ENCODE data around the gene C1orf174. TPM values are rescaled to one million over a fixed set of nuclear protein-coding genes. Genes with fewer than 3 reads are reported as not detected.

Gene C1orf174
- total RNA-seq, 1 experiment from 2014 or later: 21.1 TPM

- CTCF ChIA-PET: no interaction called here
- peaks cover 8% of the 10 kb centered on the region for H3K27me3 Mint-ChIP-seq (ENCODE audit: unreplicated experiment)
- H3K4me1 Mint-ChIP-seq (ENCODE audit: low read depth, unreplicated experiment): no peaks in the 10 kb centered on the region
- DNase-seq: no peak
- TF ChIP-seq CTCF (IDR thresholded peaks at IDR 0.05; ENCODE audit: unreplicated experiment): no peak
- no TSS peak for BruUV-seq (replicated peaks)
- no peak overlapping the region for H3K4me3 Mint-ChIP-seq (ENCODE audit: low read depth, unreplicated experiment)
- intact Hi-C loops (cut with micrococcal nuclease; ENCODE audit: unreplicated experiment): no loop called here
- no peaks in the 10 kb centered on the region for H3K9me3 Mint-ChIP-seq (ENCODE audit: low read depth, unreplicated experiment)
- H3K36me3 Mint-ChIP-seq (ENCODE audit: insufficient read depth, unreplicated experiment): peaks cover 3% of the 10 kb centered on the region
- no peak overlapping the region for H3K27ac Mint-ChIP-seq (ENCODE audit: unreplicated experiment)
These were observed 8.9 kb upstream of the C1orf174 start for GRCh38 chr1:3908886-3909517.

DNA sequence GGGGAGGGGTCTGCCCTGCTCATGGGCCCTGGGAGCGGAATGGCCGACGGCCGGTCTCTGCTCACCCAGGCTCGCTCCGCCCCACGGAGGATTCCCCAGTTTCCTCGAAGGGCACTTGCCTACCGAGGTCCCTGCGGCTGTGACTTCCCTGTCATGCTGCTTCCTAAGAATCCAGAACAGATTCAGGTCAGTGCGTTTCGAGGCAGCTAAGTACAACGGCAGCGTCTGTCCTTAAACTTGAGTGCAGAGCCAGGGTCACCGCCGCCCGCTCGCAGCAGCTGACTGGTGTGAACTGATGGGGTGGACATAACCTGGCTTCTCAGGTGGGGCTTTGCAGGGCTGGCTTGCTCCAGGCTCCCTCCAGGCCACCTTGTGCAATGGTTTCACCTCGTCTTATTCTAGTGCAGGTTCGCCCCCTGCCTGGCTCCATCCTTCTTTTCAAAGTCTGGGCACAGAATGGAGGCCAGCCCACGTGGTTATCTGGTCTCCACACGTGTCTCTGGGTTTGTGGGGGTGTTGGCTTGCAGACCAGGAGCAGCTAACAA lies 7.6 kb upstream of the C1orf174 start:
- BruUV-seq (replicated peaks): no TSS peak
- intact Hi-C loops (cut with micrococcal nuclease; ENCODE audit: unreplicated experiment): no loop called here
- H3K9me3 Mint-ChIP-seq (ENCODE audit: low read depth, unreplicated experiment): no peaks in the 10 kb centered on the region
- no peaks in the 10 kb centered on the region for H3K4me1 Mint-ChIP-seq (ENCODE audit: low read depth, unreplicated experiment)
- CTCF ChIA-PET: no interaction called here
- peaks cover 8% of the 10 kb centered on the region for H3K27me3 Mint-ChIP-seq (ENCODE audit: unreplicated experiment)
- H3K4me3 Mint-ChIP-seq (ENCODE audit: low read depth, unreplicated experiment): no peak overlapping the region
- no peak overlapping the region for H3K27ac Mint-ChIP-seq (ENCODE audit: unreplicated experiment)
- TF ChIP-seq CTCF (IDR thresholded peaks at IDR 0.05; ENCODE audit: unreplicated experiment): no peak
- H3K36me3 Mint-ChIP-seq (ENCODE audit: insufficient read depth, unreplicated experiment): peaks cover 3% of the 10 kb centered on the region
- DNase-seq: no peak

GRCh38 chr1:3907031-3907534 lies 7.0 kb upstream of the C1orf174 start:
- no peak for DNase-seq
- Mint-ChIP-seq H3K9me3 (ENCODE audit: low read depth, unreplicated experiment) (no peaks in the 10 kb centered on the region), H3K27me3 (ENCODE audit: unreplicated experiment) (peaks cover 8% of the 10 kb centered on the region), H3K36me3 (ENCODE audit: insufficient read depth, unreplicated experiment) (peaks cover 3% of the 10 kb centered on the region), H3K4me1 (ENCODE audit: low read depth, unreplicated experiment) (no peaks in the 10 kb centered on the region), H3K27ac (ENCODE audit: unreplicated experiment) (no peak overlapping the region), H3K4me3 (ENCODE audit: low read depth, unreplicated experiment) (no peak overlapping the region)
- no peak for TF ChIP-seq CTCF (IDR thresholded peaks at IDR 0.05; ENCODE audit: unreplicated experiment)
- CTCF ChIA-PET: no interaction called here
- intact Hi-C loops (cut with micrococcal nuclease; ENCODE audit: unreplicated experiment): no loop called here
- BruUV-seq (replicated peaks): no TSS peak

DNA sequence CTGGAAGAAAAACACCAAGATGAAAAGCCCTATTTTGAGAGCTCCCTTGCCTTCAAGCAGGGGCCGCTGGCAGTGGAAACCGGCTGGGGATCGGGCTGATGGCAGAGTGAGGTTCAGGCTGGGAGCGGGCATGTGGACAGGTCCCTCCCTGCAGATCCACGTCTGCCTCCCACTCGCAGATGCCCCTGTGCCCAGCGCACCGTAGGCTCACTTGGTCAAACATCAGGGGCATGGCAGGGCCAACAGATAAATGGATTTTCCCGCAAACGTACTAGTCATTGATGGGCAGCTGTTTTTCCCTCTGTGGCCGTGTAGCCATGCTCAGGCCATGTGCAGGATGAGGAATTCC lies 6.6 kb upstream of the C1orf174 start:
- H3K27me3 Mint-ChIP-seq (ENCODE audit: unreplicated experiment): peaks cover 4% of the 10 kb centered on the region
- no peaks in the 10 kb centered on the region for H3K4me1 Mint-ChIP-seq (ENCODE audit: low read depth, unreplicated experiment)
- no TSS peak for BruUV-seq (replicated peaks)
- CTCF ChIA-PET: no interaction called here
- no peak for DNase-seq
- intact Hi-C loops (cut with micrococcal nuclease; ENCODE audit: unreplicated experiment): no loop called here
- H3K27ac Mint-ChIP-seq (ENCODE audit: unreplicated experiment): no peak overlapping the region
- H3K9me3 Mint-ChIP-seq (ENCODE audit: low read depth, unreplicated experiment): no peaks in the 10 kb centered on the region
- no peak overlapping the region for H3K4me3 Mint-ChIP-seq (ENCODE audit: low read depth, unreplicated experiment)
- peaks cover 2% of the 10 kb centered on the region for H3K36me3 Mint-ChIP-seq (ENCODE audit: insufficient read depth, unreplicated experiment)
- TF ChIP-seq CTCF (IDR thresholded peaks at IDR 0.05; ENCODE audit: unreplicated experiment): no peak

All from Calu3 (cell line).